Measurements from ENCODE around the gene CDH23. TPM values are rescaled to one million over a fixed set of nuclear protein-coding genes. Genes with fewer than 3 reads are reported as not detected.

The CDH23 gene
- total and polyA plus RNA-seq, 9 of the 15 experiments (the other 6 are each of a cell fraction or from before 2014, with no cell fraction given), result 0.18 to 1.2 (median 0.47) TPM

GRCh38 chr10:71802715-71803488 is 406.2 kb downstream of the CDH23 start:
- in situ Hi-C loops (cut with MboI) (no loop called here), intact Hi-C loops (cut with micrococcal nuclease) (no loop called here)
- no peak overlapping the region for H3K27ac ChIP-seq (ENCODE audit: extremely low read depth, low read depth, low read length)
- no peaks in the 10 kb centered on the region for H3K36me3 ChIP-seq (ENCODE audit: control insufficient read depth, insufficient read depth, low read length)
- 60% methylated on average over 17 of the region's 18 CpGs for WGBS (ENCODE audit: insufficient coverage, low coverage, missing lambda C conversion rate)
- no peak for TF ChIP-seq SIN3A (IDR thresholded peaks at IDR 0.05; ENCODE audit: borderline replicate concordance in 2 of 2, control insufficient read depth in 1 of 2, low read depth in 2 of 2, low read length in 2 of 2)
- TF ChIP-seq, protein P1, sequence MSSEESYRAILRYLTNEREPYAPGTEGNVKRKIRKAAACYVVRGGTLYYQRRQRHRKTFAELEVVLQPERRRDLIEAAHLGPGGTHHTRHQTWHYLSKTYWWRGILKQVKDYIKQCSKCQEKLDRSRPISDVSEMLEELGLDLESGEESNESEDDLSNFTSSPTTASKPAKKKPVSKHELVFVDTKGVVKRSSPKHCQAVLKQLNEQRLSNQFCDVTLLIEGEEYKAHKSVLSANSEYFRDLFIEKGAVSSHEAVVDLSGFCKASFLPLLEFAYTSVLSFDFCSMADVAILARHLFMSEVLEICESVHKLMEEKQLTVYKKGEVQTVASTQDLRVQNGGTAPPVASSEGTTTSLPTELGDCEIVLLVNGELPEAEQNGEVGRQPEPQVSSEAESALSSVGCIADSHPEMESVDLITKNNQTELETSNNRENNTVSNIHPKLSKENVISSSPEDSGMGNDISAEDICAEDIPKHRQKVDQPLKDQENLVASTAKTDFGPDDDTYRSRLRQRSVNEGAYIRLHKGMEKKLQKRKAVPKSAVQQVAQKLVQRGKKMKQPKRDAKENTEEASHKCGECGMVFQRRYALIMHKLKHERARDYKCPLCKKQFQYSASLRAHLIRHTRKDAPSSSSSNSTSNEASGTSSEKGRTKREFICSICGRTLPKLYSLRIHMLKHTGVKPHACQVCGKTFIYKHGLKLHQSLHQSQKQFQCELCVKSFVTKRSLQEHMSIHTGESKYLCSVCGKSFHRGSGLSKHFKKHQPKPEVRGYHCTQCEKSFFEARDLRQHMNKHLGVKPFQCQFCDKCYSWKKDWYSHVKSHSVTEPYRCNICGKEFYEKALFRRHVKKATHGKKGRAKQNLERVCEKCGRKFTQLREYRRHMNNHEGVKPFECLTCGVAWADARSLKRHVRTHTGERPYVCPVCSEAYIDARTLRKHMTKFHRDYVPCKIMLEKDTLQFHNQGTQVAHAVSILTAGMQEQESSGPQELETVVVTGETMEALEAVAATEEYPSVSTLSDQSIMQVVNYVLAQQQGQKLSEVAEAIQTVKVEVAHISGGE (CRISPR knock-in tag; IDR thresholded peaks at IDR 0.05), result 0 out of 6 replicates have a peak, but pooled peaks of 1 of the 3 experiments have one; percentile 13
- CTCF ChIA-PET (ENCODE audit: low intra/inter-chr PET ratio), result no interaction called here
- ATAC-seq (no peak), FAIRE-seq (no peak), DNase-seq (ENCODE audit: extremely low read depth in 1 of 4, low spot score in 3 of 4) (no peak)
- 0 out of 4 replicates have a peak overlapping the region, but pooled peaks of 1 of the 2 experiments have one; percentile 15 for H3K9ac ChIP-seq (ENCODE audit: insufficient read depth in 1 of 2, low read depth in 2 of 2, low read length in 2 of 2)
- POLR2A ChIA-PET, result no interaction called here
- H3K9me1 ChIP-seq (ENCODE audit: control insufficient read depth, insufficient read depth, low read length), result peaks cover 3% of the 10 kb centered on the region
- H3K9me3 ChIP-seq (replicated peaks; ENCODE audit: control insufficient read depth, insufficient read depth, low read depth, low read length), result no peaks in the 10 kb centered on the region; the same call in 1 of the 2 replicates
- no peaks in the 10 kb centered on the region for H3K79me2 ChIP-seq (ENCODE audit: control insufficient read depth, insufficient read depth, low read length)
- peaks cover 25 to 41% of the 10 kb centered on the region in 2 experiments for H3K4me1 ChIP-seq (replicated peaks in 1 of 2; ENCODE audit: control insufficient read depth in 2 of 2, insufficient read depth in 2 of 2, low read length in 2 of 2)
- H2AFZ ChIP-seq (ENCODE audit: low read depth, low read length), result no peak overlapping the region
- H3K27me3 ChIP-seq (ENCODE audit: control insufficient read depth in 2 of 2, insufficient read depth in 2 of 2, low read length in 2 of 2), result no peaks in the 10 kb centered on the region
- H4K20me1 ChIP-seq (replicated peaks; ENCODE audit: control insufficient read depth, insufficient read depth, low read length), result no peaks in the 10 kb centered on the region
- BruUV-seq (replicated peaks), result no TSS peak
- no peak overlapping the region for H3K4me2 ChIP-seq (ENCODE audit: insufficient read depth, low read length)
- H3K4me3 ChIP-seq, result no peak overlapping the region
